ENCODE results near the gene HECTD1.

HECTD1 gene

GRCh38 chr14:31172084-31172483 is 35.5 kb downstream of the HECTD1 start:
- no peaks in the 10 kb centered on the region for H3K79me2 ChIP-seq (ENCODE audit: control insufficient read depth, insufficient read depth, low read length, poor library complexity)
- peaks cover 21 to 29% of the 10 kb centered on the region in 2 experiments for H3K36me3 ChIP-seq (ENCODE audit: control insufficient read depth in 1 of 2, insufficient read depth in 2 of 2, low read length in 2 of 2)
- no peaks in the 10 kb centered on the region for H3K27me3 ChIP-seq (ENCODE audit: insufficient read depth, low read length)
- no peak overlapping the region for H2AK5ac ChIP-seq (ENCODE audit: low read length)
- no peak overlapping the region for H4K8ac ChIP-seq (ENCODE audit: low read depth, low read length)
- no peak overlapping the region for H3K4me3 ChIP-seq (ENCODE audit: low read depth, low read length)
- H3K18ac ChIP-seq (ENCODE audit: low read length) = no peak overlapping the region
- no peak overlapping the region for H2AFZ ChIP-seq (ENCODE audit: insufficient read depth, low read length, poor library complexity)
- H3K23ac ChIP-seq (ENCODE audit: low read length) = no peak overlapping the region
- no peak overlapping the region for H3K4me2 ChIP-seq (ENCODE audit: low read length)
- no peak overlapping the region for H2BK5ac ChIP-seq (ENCODE audit: low read depth, low read length, poor library complexity)
- H2BK12ac ChIP-seq (ENCODE audit: low read length) = no peak overlapping the region
- no peaks in the 10 kb centered on the region for H3K9me3 ChIP-seq (ENCODE audit: insufficient read depth, low read depth, low read length)
- no peak overlapping the region for H3K14ac ChIP-seq (ENCODE audit: low read length)
- DNase-seq = no peak
- H3K79me1 ChIP-seq (ENCODE audit: low read length) = no peaks in the 10 kb centered on the region
- H3K27ac ChIP-seq (ENCODE audit: low read depth, low read length) = no peak overlapping the region
- H3K4ac ChIP-seq (ENCODE audit: low read depth, low read length) = no peak overlapping the region
- no peak overlapping the region for H2BK120ac ChIP-seq (ENCODE audit: insufficient read depth, low read length, poor library complexity)
- peaks cover 0 to under 1% of the 10 kb centered on the region in 2 experiments for H3K4me1 ChIP-seq (ENCODE audit: control insufficient read depth in 1 of 2, insufficient read depth in 2 of 2, low read length in 2 of 2)
- no CpG with 5 or more reads among the region's 6 CpGs for WGBS (ENCODE audit: extremely low coverage, insufficient coverage, insufficient read length)
- no peak overlapping the region for H3K9ac ChIP-seq (ENCODE audit: low read length)
- H4K91ac ChIP-seq (ENCODE audit: low read depth, low read length) = no peak overlapping the region
- no peak overlapping the region for H4K12ac ChIP-seq (ENCODE audit: low read depth, low read length)

- H4K12ac ChIP-seq (ENCODE audit: low read depth, low read length) = no peak overlapping the region
- no peak overlapping the region for H2AFZ ChIP-seq (ENCODE audit: insufficient read depth, low read length, poor library complexity)
- no peak overlapping the region for H3K4me2 ChIP-seq (ENCODE audit: low read length)
- no peak overlapping the region for H3K4ac ChIP-seq (ENCODE audit: low read depth, low read length)
- H2AK5ac ChIP-seq (ENCODE audit: low read length) = no peak overlapping the region
- no CpG with 5 or more reads among the region's 1 CpG for WGBS (ENCODE audit: extremely low coverage, insufficient coverage, insufficient read length)
- H3K27me3 ChIP-seq (ENCODE audit: insufficient read depth, low read length) = no peaks in the 10 kb centered on the region
- H2BK120ac ChIP-seq (ENCODE audit: insufficient read depth, low read length, poor library complexity) = no peak overlapping the region
- no peak overlapping the region for H3K18ac ChIP-seq (ENCODE audit: low read length)
- DNase-seq = no peak
- peaks cover 24 to 32% of the 10 kb centered on the region in 2 experiments for H3K36me3 ChIP-seq (ENCODE audit: control insufficient read depth in 1 of 2, insufficient read depth in 2 of 2, low read length in 2 of 2)
- H3K23ac ChIP-seq (ENCODE audit: low read length) = no peak overlapping the region
- no peak overlapping the region for H2BK5ac ChIP-seq (ENCODE audit: low read depth, low read length, poor library complexity)
- H4K8ac ChIP-seq (ENCODE audit: low read depth, low read length) = no peak overlapping the region
- no peak overlapping the region for H3K4me3 ChIP-seq (ENCODE audit: low read depth, low read length)
- H2BK12ac ChIP-seq (ENCODE audit: low read length) = no peak overlapping the region
- no peaks in the 10 kb centered on the region for H3K79me1 ChIP-seq (ENCODE audit: low read length)
- H3K14ac ChIP-seq (ENCODE audit: low read length) = no peak overlapping the region
- no peak overlapping the region for H3K9ac ChIP-seq (ENCODE audit: low read length)
- peaks cover 2% of the 10 kb centered on the region in 2 experiments for H3K4me1 ChIP-seq (ENCODE audit: control insufficient read depth in 1 of 2, insufficient read depth in 2 of 2, low read length in 2 of 2)
- no peak overlapping the region for H3K27ac ChIP-seq (ENCODE audit: low read depth, low read length)
- no peaks in the 10 kb centered on the region for H3K9me3 ChIP-seq (ENCODE audit: insufficient read depth, low read depth, low read length)
- no peak overlapping the region for H4K91ac ChIP-seq (ENCODE audit: low read depth, low read length)
- H3K79me2 ChIP-seq (ENCODE audit: control insufficient read depth, insufficient read depth, low read length, poor library complexity) = no peaks in the 10 kb centered on the region
Measured at GRCh38 chr14:31170411-31170810, 37.2 kb downstream of the HECTD1 start.

GRCh38 chr14:31169877-31170276 is 37.7 kb downstream of the HECTD1 start:
- Histone ChIP-seq H4K12ac (ENCODE audit: low read depth, low read length) (no peak overlapping the region), H2BK12ac (ENCODE audit: low read length) (no peak overlapping the region), H3K18ac (ENCODE audit: low read length) (no peak overlapping the region), H3K27me3 (ENCODE audit: insufficient read depth, low read length) (no peaks in the 10 kb centered on the region), H4K91ac (ENCODE audit: low read depth, low read length) (no peak overlapping the region), H3K9me3 (ENCODE audit: insufficient read depth, low read depth, low read length) (no peaks in the 10 kb centered on the region), H3K4me2 (ENCODE audit: low read length) (no peak overlapping the region), H2AFZ (ENCODE audit: insufficient read depth, low read length, poor library complexity) (no peak overlapping the region), H3K23ac (ENCODE audit: low read length) (no peak overlapping the region), H3K14ac (ENCODE audit: low read length) (no peak overlapping the region), H3K27ac (ENCODE audit: low read depth, low read length) (no peak overlapping the region), H3K36me3 (ENCODE audit: control insufficient read depth in 1 of 2, insufficient read depth in 2 of 2, low read length in 2 of 2) (peaks cover 21 to 28% of the 10 kb centered on the region in 2 experiments), H3K9ac (ENCODE audit: low read length) (no peak overlapping the region), H3K4me3 (ENCODE audit: low read depth, low read length) (no peak overlapping the region), H2BK120ac (ENCODE audit: insufficient read depth, low read length, poor library complexity) (no peak overlapping the region), H3K79me1 (ENCODE audit: low read length) (no peaks in the 10 kb centered on the region), H3K79me2 (ENCODE audit: control insufficient read depth, insufficient read depth, low read length, poor library complexity) (no peaks in the 10 kb centered on the region), H4K8ac (ENCODE audit: low read depth, low read length) (no peak overlapping the region), H2AK5ac (ENCODE audit: low read length) (no peak overlapping the region), H2BK5ac (ENCODE audit: low read depth, low read length, poor library complexity) (no peak overlapping the region), H3K4me1 (ENCODE audit: control insufficient read depth in 1 of 2, insufficient read depth in 2 of 2, low read length in 2 of 2) (peaks cover 2% of the 10 kb centered on the region in 2 experiments), H3K4ac (ENCODE audit: low read depth, low read length) (no peak overlapping the region)
- DNase-seq = no peak
- no CpG with 5 or more reads among the region's 5 CpGs for WGBS (ENCODE audit: extremely low coverage, insufficient coverage, insufficient read length)

GRCh38 chr14:31167032-31167431 is 40.6 kb downstream of the HECTD1 start:
- Histone ChIP-seq H4K12ac (ENCODE audit: low read depth, low read length) (no peak overlapping the region), H3K27me3 (ENCODE audit: insufficient read depth, low read length) (no peaks in the 10 kb centered on the region), H3K9ac (ENCODE audit: low read length) (no peak overlapping the region), H2BK12ac (ENCODE audit: low read length) (no peak overlapping the region), H3K18ac (ENCODE audit: low read length) (no peak overlapping the region), H3K79me2 (ENCODE audit: control insufficient read depth, insufficient read depth, low read length, poor library complexity) (no peaks in the 10 kb centered on the region), H3K9me3 (ENCODE audit: insufficient read depth, low read depth, low read length) (peaks cover 2% of the 10 kb centered on the region), H3K23ac (ENCODE audit: low read length) (no peak overlapping the region), H4K8ac (ENCODE audit: low read depth, low read length) (no peak overlapping the region), H3K4me1 (ENCODE audit: control insufficient read depth in 1 of 2, insufficient read depth in 2 of 2, low read length in 2 of 2) (peaks cover 2% of the 10 kb centered on the region in 2 experiments), H3K4me3 (ENCODE audit: low read depth, low read length) (no peak overlapping the region), H3K36me3 (ENCODE audit: control insufficient read depth in 1 of 2, insufficient read depth in 2 of 2, low read length in 2 of 2) (peaks cover 17 to 21% of the 10 kb centered on the region in 2 experiments), H2AFZ (ENCODE audit: insufficient read depth, low read length, poor library complexity) (no peak overlapping the region), H3K4me2 (ENCODE audit: low read length) (no peak overlapping the region), H2AK5ac (ENCODE audit: low read length) (no peak overlapping the region), H3K4ac (ENCODE audit: low read depth, low read length) (no peak overlapping the region), H4K91ac (ENCODE audit: low read depth, low read length) (no peak overlapping the region), H3K27ac (ENCODE audit: low read depth, low read length) (no peak overlapping the region), H3K14ac (ENCODE audit: low read length) (no peak overlapping the region), H3K79me1 (ENCODE audit: low read length) (no peaks in the 10 kb centered on the region), H2BK5ac (ENCODE audit: low read depth, low read length, poor library complexity) (no peak overlapping the region), H2BK120ac (ENCODE audit: insufficient read depth, low read length, poor library complexity) (no peak overlapping the region)
- DNase-seq = no peak
- WGBS (ENCODE audit: extremely low coverage, insufficient coverage, insufficient read length) = no CpG with 5 or more reads among the region's 5 CpGs
